HG02885 (cell line): ENCODE results near the gene SLC35G4.
"Not testable (repeated sequence)": the region's sequence is repeated elsewhere in the genome, so short reads cannot be mapped to it uniquely, and the experiment has no call there.

ENCODE experiments used
- ATAC-seq: cut with Tn5 transposase; IDR thresholded peaks from one replicate; pipeline ENCODE4 v1.9.1; 2021; ENCODE audit warnings: mild to moderate bottlenecking; ENCODE audit not compliant: unreplicated experiment, poor library complexity

SLC35G4 gene

GRCh38 chr18:11609488-11609887 lies at the start of gene SLC35G4:
TSS of gene SLC35G4 (plus strand) at chr18:11609596. CDS start at chr18:11609596, 0 bp downstream.
- ATAC-seq: not testable (repeated sequence)

GRCh38 chr18:11561293-11561692 lies 48.1 kb upstream of the SLC35G4 start:
- ATAC-seq: no peak

- ATAC-seq: no peak
These were observed 43.7 kb upstream of the SLC35G4 start for GRCh38 chr18:11565716-11566115.

- ATAC-seq: no peak
These were observed 43.0 kb upstream of the SLC35G4 start for GRCh38 chr18:11566236-11566965.

- no peak for ATAC-seq
These were observed 42.0 kb upstream of the SLC35G4 start for GRCh38 chr18:11567396-11567795.

- ATAC-seq: no peak
These were observed 39.3 kb upstream of the SLC35G4 start for GRCh38 chr18:11570073-11570588.

- ATAC-seq: no peak
These were observed 38.5 kb upstream of the SLC35G4 start for GRCh38 chr18:11570769-11571412.

GRCh38 chr18:11572201-11572600 lies 37.2 kb upstream of the SLC35G4 start:
- no peak for ATAC-seq

GRCh38 chr18:11574545-11574944 lies 34.9 kb upstream of the SLC35G4 start:
- no peak for ATAC-seq

GRCh38 chr18:11577271-11578112 lies 31.9 kb upstream of the SLC35G4 start:
- ATAC-seq: no peak

GRCh38 chr18:11578799-11579198 lies 30.6 kb upstream of the SLC35G4 start:
- ATAC-seq: no peak

GRCh38 chr18:11579916-11580315 lies 29.5 kb upstream of the SLC35G4 start:
- no peak for ATAC-seq

GRCh38 chr18:11581286-11581685 lies 28.1 kb upstream of the SLC35G4 start:
- ATAC-seq: no peak

- no peak for ATAC-seq
These were observed 23.8 kb upstream of the SLC35G4 start for GRCh38 chr18:11585596-11585995.

- no peak for ATAC-seq
These were observed 22.5 kb upstream of the SLC35G4 start for GRCh38 chr18:11586896-11587295.

- ATAC-seq: no peak
These were observed 22.0 kb upstream of the SLC35G4 start for GRCh38 chr18:11587432-11587831.

GRCh38 chr18:11587846-11588245 lies 21.6 kb upstream of the SLC35G4 start:
- ATAC-seq: no peak

- no peak for ATAC-seq
These were observed 17.4 kb upstream of the SLC35G4 start for GRCh38 chr18:11591957-11592356.

- ATAC-seq: no peak
These were observed 9.1 kb upstream of the SLC35G4 start for GRCh38 chr18:11600321-11600720.

GRCh38 chr18:11607906-11608305 lies 1.5 kb upstream of the SLC35G4 start:
- ATAC-seq: no peak

- ATAC-seq: not testable (repeated sequence)
These were observed 778 bp upstream of the SLC35G4 start for GRCh38 chr18:11608618-11609017.
